Right lobe of liver (tissue), 4 donors: ENCODE data around the gene EIF4H.

Source experiments
- CTCF ChIP-seq, 4 donors: fragments of 200-600 bp in 3 of 4; fragments of 450-650 bp in 1 of 4; IDR thresholded peaks; one replicate each; pipeline versions ENCODE4 v1.5.1 to v1.8.0; 2016 to 2022; ENCODE audit warnings: antibody characterized with exemption in 4 of 4, mild to moderate bottlenecking in 2 of 4
- POLR2A ChIP-seq: fragments of 450-650 bp; IDR thresholded peaks from one replicate; pipeline ENCODE4 v1.6.1; 2017; ENCODE audit warnings: antibody characterized with exemption, mild to moderate bottlenecking
- donor health status: DM: no; HTN: no; CAD: no.
- donor health status: DM: no; HTN: no; CAD: no.
- donor health status: DM: no; HTN: yes; CAD: no.

- no peak for TF ChIP-seq CTCF (IDR thresholded peaks at IDR 0.05)
- no peak for TF ChIP-seq POLR2A
Measured at GRCh38 chr7:74215921-74216320, 41.8 kb downstream of the EIF4H start.
